NB4 (cell line): ENCODE results near the gene LRBA.

Experiments used
- DNase-seq: peaks from one replicate; pipeline ENCODE4 v3.0.0; 2010; ENCODE audit warnings: low read depth
- H3K4me3 ChIP-seq: one replicate; pipeline ENCODE4 v1.5.1; 2011; ENCODE audit warnings: mild to moderate bottlenecking, low read depth, low read length, moderate library complexity
- CTCF ChIP-seq: IDR thresholded peaks from one replicate; pipeline ENCODE4 v1.5.1; 2012; ENCODE audit warnings: low read depth, low read length
- MYC ChIP-seq: IDR thresholded peaks from 2 replicates; pipeline ENCODE4 v1.6.1; 2011; ENCODE audit warnings: low read depth, low read length
- POLR2A ChIP-seq: IDR thresholded peaks from 2 replicates; pipeline ENCODE4 v1.6.1; 2011; ENCODE audit warnings: mild to moderate bottlenecking; ENCODE audit not compliant: insufficient read length; ENCODE audit errors: extremely low read depth
- TF ChIP-seq, protein P1 (sequence below): IDR thresholded peaks from 2 replicates; pipeline ENCODE4 v1.6.1; 2011; ENCODE audit warnings: low read depth, low read length

LRBA gene

DNA sequence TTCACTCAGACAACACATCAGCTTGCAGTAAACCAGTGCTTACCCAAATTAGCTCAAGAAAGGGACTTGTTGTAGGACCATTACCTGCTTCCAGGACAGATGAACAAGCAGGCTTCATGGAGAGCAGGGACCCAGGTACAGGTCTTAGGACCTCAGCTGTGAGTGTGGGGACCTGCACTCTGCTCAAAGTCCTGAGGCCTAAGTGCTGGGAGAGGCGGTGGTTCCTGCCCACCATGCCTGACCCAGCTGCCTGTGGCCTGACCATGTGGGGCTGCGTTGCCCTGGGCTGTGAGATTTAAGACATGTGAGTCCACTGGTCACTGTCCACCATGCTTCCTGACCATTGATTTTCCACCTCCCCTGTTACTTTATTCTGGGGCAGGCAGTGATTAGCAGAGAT lies 796.6 kb downstream of the LRBA start:
- DNase-seq: no peak
- no peak for TF ChIP-seq CTCF
- no peak for TF ChIP-seq MYC
- TF ChIP-seq POLR2A: no peak
- TF ChIP-seq, protein P1, sequence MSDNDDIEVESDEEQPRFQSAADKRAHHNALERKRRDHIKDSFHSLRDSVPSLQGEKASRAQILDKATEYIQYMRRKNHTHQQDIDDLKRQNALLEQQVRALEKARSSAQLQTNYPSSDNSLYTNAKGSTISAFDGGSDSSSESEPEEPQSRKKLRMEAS: no peak
- H3K4me3 ChIP-seq: no peak overlapping the region

DNA sequence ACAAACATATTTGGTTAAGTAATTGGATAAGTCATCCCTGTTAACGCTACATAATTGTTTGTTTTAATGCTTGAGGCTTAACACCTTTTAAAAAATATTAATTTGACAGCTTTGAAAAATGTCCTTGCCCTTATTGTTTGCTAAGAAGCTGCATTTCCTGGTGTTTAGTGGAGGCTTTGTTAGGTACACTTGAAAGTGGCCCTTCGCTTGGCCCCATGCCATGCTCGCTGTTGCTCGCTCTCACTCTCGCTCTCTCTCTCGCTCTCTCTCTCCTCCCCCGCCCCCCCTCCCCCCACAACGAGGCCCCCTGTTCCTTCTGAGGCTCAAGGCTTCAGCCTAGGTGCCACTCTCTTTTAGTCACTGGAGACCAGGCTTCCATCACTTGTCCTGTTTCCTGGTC lies 797.3 kb downstream of the LRBA start:
- H3K4me3 ChIP-seq: no peak overlapping the region
- no peak for DNase-seq

GRCh38 chr4:150217192-150217591 lies 797.9 kb downstream of the LRBA start:
- DNase-seq: no peak
- H3K4me3 ChIP-seq: no peak overlapping the region
- TF ChIP-seq CTCF (no peak), POLR2A (no peak), MYC (no peak)
- TF ChIP-seq, protein P1: no peak

More for the DNA sequence above, 797.3 kb downstream of the LRBA start:
- TF ChIP-seq, protein P1: no peak
- TF ChIP-seq CTCF (no peak), MYC (no peak), POLR2A (no peak)

- TF ChIP-seq CTCF (no peak), MYC (no peak), POLR2A (no peak)
- TF ChIP-seq, protein P1: no peak
- no peak overlapping the region for H3K4me3 ChIP-seq
- no peak for DNase-seq
Measured at GRCh38 chr4:150216726-150217125, 798.4 kb downstream of the LRBA start.

DNA sequence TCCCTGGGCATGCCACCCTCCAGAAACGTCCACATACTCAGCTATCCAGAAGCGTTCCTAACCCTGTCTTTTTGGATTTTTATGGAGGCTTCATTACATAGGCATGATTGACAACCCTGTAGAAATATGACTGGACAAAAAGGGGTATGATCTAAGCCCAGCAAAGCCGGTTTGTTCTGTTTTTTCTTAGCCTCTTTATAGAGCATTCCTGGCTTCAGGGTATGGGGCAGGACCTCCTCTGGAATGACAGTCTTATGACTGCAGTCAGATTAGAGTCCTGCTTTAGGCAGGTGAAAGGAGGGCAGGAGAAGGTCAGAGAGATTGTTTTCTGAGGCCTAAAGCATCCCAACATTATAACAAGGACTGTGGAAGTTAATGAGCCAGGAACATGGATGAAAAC lies 799.5 kb downstream of the LRBA start:
- TF ChIP-seq MYC (no peak), CTCF (no peak), POLR2A (no peak)
- TF ChIP-seq, protein P1: no peak
- H3K4me3 ChIP-seq: no peak overlapping the region
- DNase-seq: no peak
